Breast epithelium (tissue), 4 donors: ENCODE measurements around the gene KCND3. TPM values are rescaled to one million over a fixed set of nuclear protein-coding genes. Genes with fewer than 3 reads are reported as not detected.
A peak's percentile ranks its signal among the peaks of the same experiment; 100 is the strongest.

Experiments
- DNase-seq, 2 donors: peaks; one replicate each; pipeline ENCODE4 v3.0.0-alpha.2; 2019; ENCODE audit warnings: low spot score in 2 of 2
- H3K27ac ChIP-seq, 2 donors: fragments of 200-600 bp; sonication (generic) in 1 of 2; one replicate each; pipeline ENCODE4 v1.5.1; 2016 to 2019; ENCODE audit warnings: mild to moderate bottlenecking in 1 of 2
- H3K27me3 ChIP-seq, 2 donors: fragments of 200-600 bp; sonication (generic) in 1 of 2; one replicate each; pipeline versions ENCODE4 v1.5.1 to v1.6.0; 2017 to 2019; ENCODE audit warnings: control low read depth in 1 of 2, mild to moderate bottlenecking in 1 of 2
- H3K36me3 ChIP-seq: fragments of 200-600 bp; one replicate; pipeline ENCODE4 v1.5.1; 2019
- H3K4me1 ChIP-seq, 2 donors: fragments of 200-600 bp; sonication (generic); one replicate each; pipeline ENCODE4 v1.5.1; 2016 to 2019; ENCODE audit warnings: control low read depth in 1 of 2
- H3K4me3 ChIP-seq, 3 donors: fragments of 200-600 bp; sonication (generic); 1 replicate in 2 of 3; 2 replicates in 1 of 3; pipeline ENCODE4 v1.5.1; 2016 to 2019; ENCODE audit warnings: mild to moderate bottlenecking in 3 of 3, moderate library complexity in 2 of 3
- H3K9me3 ChIP-seq, 2 donors: fragments of 200-600 bp; sonication (generic) in 1 of 2; one replicate each; pipeline ENCODE4 v1.5.1; 2016 to 2019; ENCODE audit warnings: control low read depth in 1 of 2
- CTCF ChIP-seq, 3 donors: fragments of 450-650 bp; IDR thresholded peaks; one replicate each; pipeline ENCODE4 v1.5.1; 2016 to 2017; ENCODE audit warnings: antibody characterized with exemption in 3 of 3, mild to moderate bottlenecking in 3 of 3, moderate library complexity in 3 of 3
- POLR2A ChIP-seq: fragments of 450-650 bp; IDR thresholded peaks from one replicate; pipeline ENCODE4 v1.6.1; 2016; ENCODE audit warnings: antibody characterized with exemption, mild to moderate bottlenecking, moderate library complexity
- POLR2AphosphoS5 ChIP-seq, 3 donors: sonication (generic); formaldehyde crosslinking; IDR thresholded peaks; one replicate each; pipeline ENCODE4 v1.6.1; 2017; ENCODE audit warnings: antibody characterized with exemption in 3 of 3
- intact Hi-C: fragments of 100-400 bp; cut with DNase I; formaldehyde crosslinking; loops from one replicate; pipeline ENCODE4 v1.15.1; 2023; ENCODE audit warnings: low total_unique reads
- total RNA-seq, 3 donors: library from RNA; depleted of rRNA; stranded (reverse); fragments of >200 nt; gene quantifications; one replicate each; pipeline ENCODE4 v1.1.0, GENCODE V29; 2016

Gene KCND3
- total RNA-seq, 3 donors from 2014 or later, result 5.9 to 10.2 (median 6.7) TPM

DNA sequence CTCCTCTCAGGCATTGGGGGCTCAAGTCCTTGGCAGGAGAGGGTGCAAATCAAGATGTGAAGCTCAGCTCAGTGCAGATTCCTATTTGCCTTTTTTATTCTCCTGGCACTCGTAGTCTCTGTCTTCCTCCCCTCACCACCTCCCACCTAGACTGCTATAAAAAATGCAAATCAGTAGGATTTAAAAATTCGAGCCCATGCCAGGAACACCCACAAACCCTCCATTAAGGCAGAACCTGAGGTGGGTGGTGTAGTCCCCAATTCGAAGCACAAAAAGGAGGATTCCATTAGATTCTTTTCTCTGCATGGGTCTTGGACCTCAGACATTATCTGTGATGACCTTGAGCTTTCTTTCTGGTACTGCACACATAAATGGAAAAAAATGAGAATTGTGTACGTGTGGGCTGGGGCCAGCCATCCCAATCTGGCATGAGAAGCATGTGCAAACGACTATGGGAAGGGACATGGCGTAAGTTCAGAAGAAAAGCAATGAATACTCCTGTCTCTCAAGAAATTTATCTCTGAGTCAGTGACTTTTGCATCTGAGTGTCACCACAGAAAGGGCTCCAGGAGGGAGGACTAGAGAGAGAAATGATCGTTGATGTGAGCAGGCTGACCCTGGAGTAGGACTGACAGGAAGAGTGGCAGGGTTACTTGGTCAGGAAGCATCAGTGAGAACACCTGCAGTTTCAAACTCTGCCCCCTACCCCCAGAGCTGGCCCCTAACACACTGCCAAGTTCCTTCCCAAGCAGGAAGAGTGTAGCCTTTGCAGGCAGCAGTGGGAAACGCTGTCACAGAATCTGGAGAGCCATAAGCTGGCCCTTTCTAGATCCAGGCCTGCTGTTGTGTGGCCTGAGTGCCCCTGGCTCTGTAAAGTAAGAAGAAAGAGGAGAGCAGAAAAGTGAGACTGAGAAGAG, 252.0 kb downstream of the KCND3 start:
- H3K4me1 ChIP-seq, result peaks cover 4 to 9% of the 10 kb centered on the region in 2 donors
- H3K27me3 ChIP-seq, result no peaks in the 10 kb centered on the region
- intact Hi-C loops, result no loop called here
- H3K4me3 ChIP-seq, result peak overlapping the region; percentile 54 to 89 (median 69)
- no peaks in the 10 kb centered on the region for H3K36me3 ChIP-seq
- no peaks in the 10 kb centered on the region for H3K9me3 ChIP-seq
- peak overlapping the region; percentile 91 to 95 for H3K27ac ChIP-seq
- DNase-seq, result no peak
- TF ChIP-seq POLR2AphosphoS5 (IDR thresholded peaks at IDR 0.05) (no peak), CTCF (IDR thresholded peaks at IDR 0.05) (no peak), POLR2A (no peak)

- intact Hi-C loops, result no loop called here
- H3K4me1 ChIP-seq, result peaks cover 4 to 9% of the 10 kb centered on the region in 2 donors
- peak overlapping the region in 1 of 2 donors; percentile 8 for H3K27ac ChIP-seq
- no peaks in the 10 kb centered on the region for H3K36me3 ChIP-seq
- DNase-seq, result no peak
- H3K4me3 ChIP-seq, result no peak overlapping the region
- TF ChIP-seq POLR2A (no peak), POLR2AphosphoS5 (IDR thresholded peaks at IDR 0.05) (no peak), CTCF (IDR thresholded peaks at IDR 0.05) (no peak)
- H3K27me3 ChIP-seq, result no peaks in the 10 kb centered on the region
- no peaks in the 10 kb centered on the region for H3K9me3 ChIP-seq
Measured at GRCh38 chr1:111736548-111737215, 252.8 kb downstream of the KCND3 start.

DNA sequence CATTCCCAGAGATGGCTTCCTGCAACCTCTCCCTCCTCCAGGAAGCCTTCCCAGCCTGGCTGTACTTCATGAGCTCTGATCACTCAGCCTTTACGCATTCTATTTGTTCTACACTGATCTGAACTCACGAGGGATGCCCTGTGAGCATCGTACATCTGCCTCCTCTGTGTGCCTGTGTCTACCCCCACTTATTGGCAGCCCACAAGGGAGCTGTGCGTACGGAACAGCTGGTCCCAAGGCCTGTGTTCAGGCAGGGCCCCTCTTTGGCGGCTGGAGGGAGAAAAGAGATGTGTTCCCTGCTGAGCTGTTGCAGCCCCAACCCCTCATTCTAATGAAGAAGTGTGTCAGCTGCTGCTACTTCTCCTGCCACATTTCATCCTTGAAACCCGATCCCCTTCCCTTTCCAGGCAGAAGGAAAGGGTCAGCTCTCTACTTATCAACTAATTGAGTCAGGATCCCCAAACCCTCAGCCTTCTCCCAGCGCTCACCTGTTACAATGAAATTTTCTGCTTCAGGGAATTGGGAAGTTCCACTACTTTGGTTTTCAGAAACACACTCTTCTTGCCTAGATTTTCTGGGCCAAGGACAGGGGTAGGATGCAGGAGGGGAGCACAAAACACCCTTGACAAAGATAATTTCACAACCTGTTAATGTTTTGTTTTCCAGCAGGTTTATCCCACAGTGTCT, 253.5 kb downstream of the KCND3 start:
- Histone ChIP-seq H3K9me3 (no peaks in the 10 kb centered on the region), H3K4me3 (no peak overlapping the region), H3K27ac (no peak overlapping the region), H3K36me3 (no peaks in the 10 kb centered on the region), H3K27me3 (no peaks in the 10 kb centered on the region), H3K4me1 (peaks cover 4 to 9% of the 10 kb centered on the region in 2 donors)
- intact Hi-C loops, result no loop called here
- TF ChIP-seq POLR2AphosphoS5 (IDR thresholded peaks at IDR 0.05) (no peak), CTCF (IDR thresholded peaks at IDR 0.05) (no peak)
- no peak for DNase-seq

DNA sequence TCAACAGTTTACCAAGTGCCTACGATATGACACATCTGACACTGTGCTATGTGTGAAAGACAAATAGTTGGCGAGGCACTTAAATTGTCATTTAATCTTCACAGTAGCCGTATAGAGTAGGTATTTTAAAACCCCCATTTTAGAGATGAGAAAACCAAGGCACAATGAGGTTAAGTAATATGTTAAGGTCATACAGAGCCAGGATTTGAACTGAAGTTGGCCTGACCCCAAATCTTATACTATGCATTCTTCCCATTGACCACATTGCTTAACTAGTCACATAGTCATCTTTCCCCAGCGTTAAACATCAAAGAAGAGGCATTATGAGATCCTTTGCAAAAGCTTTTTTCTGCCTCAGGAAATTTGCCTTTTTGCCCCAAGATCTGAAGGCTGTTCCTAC, 254.1 kb downstream of the KCND3 start:
- Histone ChIP-seq H3K4me3 (no peak overlapping the region), H3K9me3 (no peaks in the 10 kb centered on the region), H3K27ac (peak overlapping the region in 1 of 2 donors; percentile 3), H3K27me3 (no peaks in the 10 kb centered on the region), H3K4me1 (peaks cover 4 to 9% of the 10 kb centered on the region in 2 donors), H3K36me3 (no peaks in the 10 kb centered on the region)
- intact Hi-C loops, result no loop called here
- TF ChIP-seq POLR2AphosphoS5 (IDR thresholded peaks at IDR 0.05) (no peak), POLR2A (no peak), CTCF (IDR thresholded peaks at IDR 0.05) (no peak)
- no peak for DNase-seq
